ENCODE data around the gene TINCR. TPM values are rescaled to one million over a fixed set of nuclear protein-coding genes. Genes with fewer than 3 reads are reported as not detected.

TINCR gene
- total RNA-seq, 2 donors from 2014 or later: 0.82 to 1.7 TPM

DNA sequence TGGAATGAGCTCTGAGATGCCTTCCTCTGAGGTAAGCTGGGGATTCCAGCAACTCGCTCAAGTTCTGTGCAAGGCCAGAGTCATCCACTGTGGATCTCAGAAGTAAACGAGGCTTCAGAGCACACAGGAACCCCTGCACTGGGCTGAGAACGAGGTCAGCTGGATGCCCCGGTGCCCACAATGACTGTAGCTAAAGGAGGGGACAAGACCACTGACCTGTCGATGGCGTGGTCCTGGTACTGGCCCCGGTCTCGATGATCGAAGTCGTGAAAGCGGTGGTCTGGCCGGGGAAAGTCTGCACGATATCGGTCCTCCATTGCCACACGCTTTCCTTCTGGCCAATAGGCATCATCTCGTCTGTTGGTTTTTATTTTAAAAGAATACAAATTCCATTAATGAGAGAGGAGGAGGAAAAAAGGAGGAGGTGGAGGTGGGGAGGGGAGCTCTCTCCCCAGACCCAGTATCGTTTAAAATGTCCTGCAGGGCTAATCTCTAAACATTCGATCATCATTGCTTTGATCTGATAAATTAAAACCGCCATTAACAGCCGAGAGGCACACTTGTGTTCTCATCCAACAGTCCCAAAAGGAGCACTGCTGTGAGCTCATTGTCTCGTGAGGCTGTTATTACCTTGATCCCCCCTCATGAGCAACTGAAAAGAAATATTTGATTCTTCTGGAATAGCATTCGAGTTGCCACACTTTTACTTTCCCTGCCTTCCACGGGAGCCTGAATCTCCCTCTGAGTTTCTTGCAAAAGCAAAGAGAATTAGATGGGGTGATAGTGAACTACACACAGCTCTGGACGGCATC is 25.0 kb upstream of the TINCR start:
- Mint-ChIP-seq H3K36me3 (peaks cover 17 to 25% of the 10 kb centered on the region in 2 donors), H3K27ac (peak overlapping the region in 1 of 2 donors; percentile 77), H3K9me3 (no peaks in the 10 kb centered on the region)
- no peak for DNase-seq (ENCODE audit: low spot score in 2 of 2)
- no peak for ATAC-seq

- no peaks in the 10 kb centered on the region for H3K9me3 Mint-ChIP-seq
- DNase-seq (ENCODE audit: low spot score in 2 of 2) (no peak), ATAC-seq (no peak)
- H3K27ac Mint-ChIP-seq: no peak overlapping the region
- peaks cover 17 to 20% of the 10 kb centered on the region in 2 donors for H3K36me3 Mint-ChIP-seq
These were observed 23.7 kb upstream of the TINCR start for GRCh38 chr19:5591476-5591875.

DNA sequence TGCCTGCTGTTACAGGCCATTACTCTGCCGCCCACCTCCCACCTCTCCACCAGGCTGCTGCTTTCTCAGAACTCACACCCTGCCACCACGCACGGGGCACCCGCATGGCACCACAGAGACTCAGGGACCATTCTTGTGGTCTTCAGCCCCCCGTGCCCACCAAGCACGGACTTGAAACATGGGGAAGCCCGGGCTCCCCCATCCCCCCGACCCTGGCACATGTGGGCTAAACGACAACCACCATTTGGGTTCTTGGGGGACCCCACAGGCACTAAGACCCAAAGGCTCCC is 23.1 kb upstream of the TINCR start:
- ATAC-seq (no peak), DNase-seq (ENCODE audit: low spot score in 2 of 2) (no peak)
- peaks cover 17 to 18% of the 10 kb centered on the region in 2 donors for H3K36me3 Mint-ChIP-seq
- H3K27ac Mint-ChIP-seq: peak overlapping the region; percentile 44 to 74
- no peaks in the 10 kb centered on the region for H3K9me3 Mint-ChIP-seq

GRCh38 chr19:5590151-5590864 is 22.6 kb upstream of the TINCR start:
- H3K36me3 Mint-ChIP-seq: peaks cover 14 to 15% of the 10 kb centered on the region in 2 donors
- ATAC-seq: no peak
- no peaks in the 10 kb centered on the region for H3K9me3 Mint-ChIP-seq
- peak overlapping the region; percentile 55 to 74 for H3K27ac Mint-ChIP-seq
- no peak for DNase-seq (ENCODE audit: low spot score in 2 of 2)

GRCh38 chr19:5588906-5589676 is 21.3 kb upstream of the TINCR start:
- Mint-ChIP-seq H3K27ac (peak overlapping the region in 1 of 2 donors; percentile 44), H3K9me3 (no peaks in the 10 kb centered on the region), H3K36me3 (peaks cover 12 to 13% of the 10 kb centered on the region in 2 donors)
- ATAC-seq (no peak), DNase-seq (ENCODE audit: low spot score in 2 of 2) (no peak)

GRCh38 chr19:5588441-5588840 is 20.7 kb upstream of the TINCR start:
- ATAC-seq (no peak), DNase-seq (ENCODE audit: low spot score in 2 of 2) (no peak)
- Mint-ChIP-seq H3K36me3 (peaks cover 12% of the 10 kb centered on the region in 2 donors), H3K9me3 (no peaks in the 10 kb centered on the region), H3K27ac (peak overlapping the region in 1 of 2 donors; percentile 13)

- H3K36me3 Mint-ChIP-seq: peaks cover 5% of the 10 kb centered on the region in 2 donors
- no peak for ATAC-seq
- no peaks in the 10 kb centered on the region for H3K9me3 Mint-ChIP-seq
- H3K27ac Mint-ChIP-seq: peak overlapping the region in 1 of 2 donors; percentile 13
- DNase-seq (ENCODE audit: low spot score in 2 of 2): no peak
These were observed 19.9 kb upstream of the TINCR start for GRCh38 chr19:5587661-5588060.

DNA sequence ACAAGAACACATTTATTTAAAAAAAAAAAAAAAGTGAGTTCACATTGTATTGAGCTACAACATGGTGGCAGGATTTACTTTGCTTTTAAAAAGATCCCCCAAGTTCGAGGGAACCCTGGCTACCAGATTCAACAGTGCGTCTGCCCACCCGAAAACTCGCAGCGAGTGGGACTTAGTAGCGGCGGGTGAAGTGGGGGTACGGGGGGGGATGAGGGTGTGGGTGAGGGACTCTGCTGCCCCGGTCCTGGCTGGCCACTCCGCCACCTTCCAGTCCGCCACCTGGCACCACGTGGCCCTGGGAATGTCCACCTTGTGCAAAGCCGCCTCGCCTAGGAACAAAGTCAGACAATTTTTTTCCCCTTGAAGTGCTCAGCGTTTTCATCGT is 19.3 kb upstream of the TINCR start:
- peak overlapping the region in 1 of 2 donors; percentile 55 for H3K27ac Mint-ChIP-seq
- DNase-seq (ENCODE audit: low spot score in 2 of 2) (no peak), ATAC-seq (no peak)
- no peaks in the 10 kb centered on the region for H3K9me3 Mint-ChIP-seq
- no peaks in the 10 kb centered on the region for H3K36me3 Mint-ChIP-seq

GRCh38 chr19:5586300-5587070 is 18.7 kb upstream of the TINCR start:
- no peak for DNase-seq (ENCODE audit: low spot score in 2 of 2)
- ATAC-seq: peak; percentile 19 to 47
- H3K36me3 Mint-ChIP-seq: no peaks in the 10 kb centered on the region
- no peaks in the 10 kb centered on the region for H3K9me3 Mint-ChIP-seq
- H3K27ac Mint-ChIP-seq: peak overlapping the region; percentile 55 to 82

DNA sequence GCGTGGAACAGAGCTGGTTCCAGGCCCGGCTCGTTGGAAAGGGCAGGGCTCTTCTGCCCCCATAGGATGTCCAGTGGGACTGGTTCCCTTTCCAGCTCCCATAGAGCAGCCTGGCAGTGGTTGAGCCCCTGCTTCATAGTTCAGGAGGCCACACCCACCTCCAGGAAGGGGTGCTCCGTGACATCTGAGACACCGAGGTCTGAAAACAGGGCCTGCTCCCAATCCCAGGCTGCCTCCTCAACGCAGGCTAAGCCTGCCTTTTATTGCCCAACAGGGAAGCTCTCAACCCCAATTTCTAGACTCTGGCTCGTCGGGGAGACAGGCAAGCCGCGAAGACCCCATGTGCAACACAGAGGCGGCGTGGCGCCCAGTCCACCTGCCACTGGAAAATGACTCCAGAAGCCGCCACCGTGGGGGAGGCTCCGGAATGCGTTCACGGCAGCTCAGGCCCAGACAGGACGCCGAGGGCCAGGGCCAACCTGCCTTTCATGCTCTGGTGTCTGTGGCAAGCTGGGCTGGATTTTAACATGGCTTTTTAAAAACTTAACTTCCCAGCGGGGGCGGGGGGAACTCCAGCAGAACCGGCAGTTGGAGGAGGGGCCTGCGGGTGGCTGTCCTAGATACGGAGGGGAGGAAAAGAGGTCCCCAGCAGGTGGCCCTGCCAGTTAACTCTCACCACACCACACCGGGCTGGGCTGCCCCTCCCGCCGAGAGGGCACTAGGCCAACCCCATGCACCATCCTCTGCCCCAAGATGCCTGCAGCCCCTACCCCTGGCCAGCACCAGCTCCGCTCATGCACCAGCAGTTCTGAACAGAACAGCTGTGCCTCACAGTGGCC is 17.9 kb upstream of the TINCR start:
- DNase-seq (ENCODE audit: low spot score in 2 of 2) (peak; percentile 28 to 63), ATAC-seq (peak; percentile 55 to 66)
- H3K9me3 Mint-ChIP-seq: no peaks in the 10 kb centered on the region
- H3K36me3 Mint-ChIP-seq: no peaks in the 10 kb centered on the region
- H3K27ac Mint-ChIP-seq: peak overlapping the region; percentile 82 to 92

GRCh38 chr19:5580161-5580571 is 12.4 kb upstream of the TINCR start:
- H3K9me3 Mint-ChIP-seq: no peaks in the 10 kb centered on the region
- no peak overlapping the region for H3K27ac Mint-ChIP-seq

DNA sequence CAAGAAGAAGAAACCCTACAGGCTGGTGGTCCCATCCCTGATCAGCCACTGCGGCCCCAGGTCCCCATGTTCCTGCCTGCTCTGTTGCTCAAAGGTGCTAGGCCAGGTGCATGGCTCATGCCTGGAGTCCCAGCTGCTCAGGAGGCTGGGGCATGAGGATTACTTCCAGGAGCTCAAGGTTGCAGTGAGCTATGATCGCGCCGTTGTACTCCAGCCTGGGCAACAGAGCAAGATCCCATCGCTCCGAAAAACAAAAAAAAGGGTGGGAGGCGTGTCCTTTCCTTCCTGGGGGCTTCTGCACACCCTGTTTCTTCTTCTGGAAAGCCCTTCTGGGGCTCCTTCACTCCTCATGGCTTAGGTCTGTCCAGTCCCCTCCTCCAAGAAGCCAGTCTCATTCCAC is 11.9 kb upstream of the TINCR start:
- H3K36me3 Mint-ChIP-seq: no peaks in the 10 kb centered on the region
- DNase-seq (ENCODE audit: low spot score in 2 of 2) (no peak), ATAC-seq (no peak)
- no peaks in the 10 kb centered on the region for H3K9me3 Mint-ChIP-seq
- H3K27ac Mint-ChIP-seq: no peak overlapping the region

More at GRCh38 chr19:5580161-5580571, 12.4 kb upstream of the TINCR start:
- no peak for ATAC-seq
- no peak for DNase-seq (ENCODE audit: low spot score in 2 of 2)
- no peaks in the 10 kb centered on the region for H3K36me3 Mint-ChIP-seq

- ATAC-seq: no peak
These were observed 11.5 kb upstream of the TINCR start for GRCh38 chr19:5579286-5579685.

GRCh38 chr19:5578097-5578846 is 10.5 kb upstream of the TINCR start:
- peak; percentile 80 to 82 for ATAC-seq
- DNase-seq (ENCODE audit: low spot score in 2 of 2): peak in 1 of 2 donors; percentile 82
- Mint-ChIP-seq H3K27ac (peak overlapping the region in 1 of 2 donors; percentile 40), H3K9me3 (no peaks in the 10 kb centered on the region), H3K36me3 (no peaks in the 10 kb centered on the region)

More at GRCh38 chr19:5579286-5579685, 11.5 kb upstream of the TINCR start:
- Mint-ChIP-seq H3K9me3 (no peaks in the 10 kb centered on the region), H3K36me3 (no peaks in the 10 kb centered on the region), H3K27ac (no peak overlapping the region)
- no peak for DNase-seq (ENCODE audit: low spot score in 2 of 2)

DNA sequence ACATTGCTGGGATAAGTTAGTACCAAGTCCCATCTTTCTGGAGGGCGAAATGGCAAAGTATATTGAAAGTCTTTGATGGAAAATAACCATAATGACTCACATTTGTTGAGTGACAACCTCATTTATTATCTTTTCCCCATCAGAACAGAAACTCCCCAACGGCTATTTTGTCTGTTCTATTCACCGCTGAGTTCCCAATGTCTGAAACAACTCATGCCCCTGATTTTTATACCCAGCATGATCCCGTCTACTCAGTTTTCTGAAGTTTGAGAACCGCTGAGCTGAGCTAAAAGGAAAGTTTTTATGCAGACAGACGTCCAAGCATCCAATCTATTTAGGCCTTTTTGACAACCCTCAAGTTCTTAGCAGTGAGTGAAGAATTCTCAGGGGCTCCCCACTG is 7.8 kb upstream of the TINCR start:
- Mint-ChIP-seq H3K36me3 (no peaks in the 10 kb centered on the region), H3K27ac (no peak overlapping the region), H3K9me3 (no peaks in the 10 kb centered on the region)
- DNase-seq (ENCODE audit: low spot score in 2 of 2) (no peak), ATAC-seq (no peak)
